Right ventricle myocardium inferior (tissue), 1 donor: ENCODE data around the gene FCN1. TPM values are rescaled to one million over a fixed set of nuclear protein-coding genes. Genes with fewer than 3 reads are reported as not detected.
"Not testable (repeated sequence)": the region's sequence is repeated elsewhere in the genome, so short reads cannot be mapped to it uniquely, and the experiment has no call there.

Experiments
- ATAC-seq: fragments of 200-7000 bp; cut with Tn5 transposase; one replicate; pipeline ENCODE4 v1.9.1; 2020; ENCODE audit warnings: mild to moderate bottlenecking, moderate library complexity
- DNase-seq: peaks from one replicate; pipeline ENCODE4 v3.0.0; 2021; ENCODE audit errors: missing footprints
- intact Hi-C: fragments of 100-400 bp; cut with DNase I; formaldehyde crosslinking; loops from one replicate; pipeline ENCODE4 v1.11.0; 2022
- long read RNA-seq: library from polyadenylated mRNA; unstranded; transcript quantifications from one replicate; pipeline ENCODE4 v2.0.0, GENCODE V29; 2021
- total RNA-seq: library from RNA; stranded (reverse); fragmentation: NEBNext Ultra II Directional; extraction: Animal tissue kit (Norgen Biotek cat#: 25700); gene quantifications from one replicate; pipeline ENCODE4 v1.2.1, GENCODE V29; 2021
- donor health status: DM: no; HTN: yes; CAD: no; lungs with severe emphysema.

FCN1 gene
- total RNA-seq, result 5.7 TPM
- long read RNA-seq, partial matches to known transcripts, result 0 of 5 reads
- long read RNA-seq, other reads (novel, unspliced or antisense), result 2 of 5 reads

DNA sequence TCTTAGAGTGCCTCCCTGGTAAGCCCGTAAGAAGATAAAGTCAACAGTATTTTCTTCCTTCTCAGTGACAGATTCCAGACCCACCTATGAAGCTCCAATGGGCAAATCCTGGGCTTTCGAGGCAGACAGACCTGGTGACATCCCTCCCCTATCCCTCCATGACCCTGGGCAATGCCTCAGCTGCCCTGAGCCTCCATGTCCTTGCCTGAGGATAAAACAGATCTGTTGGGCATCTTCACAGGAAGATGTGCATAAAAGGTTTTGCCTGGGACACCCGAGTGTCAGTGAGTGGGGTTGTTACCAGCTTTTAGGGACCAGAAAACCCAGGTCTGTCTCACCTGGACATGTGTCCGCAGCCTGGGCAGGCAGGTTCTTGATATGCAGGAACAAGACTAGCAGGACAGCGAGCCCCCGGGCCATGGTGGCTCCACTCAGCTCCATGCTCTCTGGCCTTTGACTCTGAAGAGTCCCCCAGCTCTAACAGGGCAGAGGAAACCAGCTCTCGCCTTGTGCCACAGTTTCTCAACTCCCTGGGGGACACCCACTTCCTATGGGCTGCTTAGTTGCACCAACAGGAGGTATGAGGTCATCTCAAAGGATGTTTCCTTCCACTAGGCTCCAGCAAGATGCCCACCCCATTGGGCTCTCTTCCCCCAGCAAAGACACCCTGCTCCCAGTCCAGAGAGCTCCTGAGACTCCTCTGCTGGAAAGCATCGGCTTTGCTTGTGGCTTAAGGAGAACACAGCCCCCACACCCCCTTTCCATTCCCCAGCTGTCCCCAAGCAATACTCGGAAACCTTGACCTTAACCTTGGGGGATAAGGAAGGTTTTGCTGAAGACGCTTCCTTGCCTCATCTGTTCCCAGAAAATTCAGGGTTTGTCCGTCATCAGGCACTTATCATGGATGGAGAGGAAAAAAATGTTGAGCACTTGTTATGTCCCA, at the start of gene FCN1:
Gene FCN1, minus strand, starts transcription at position 482 of the 943 bp plus-strand sequence. Its CDS starts 41 bp downstream, at position 441.
- ATAC-seq (no peak), DNase-seq (no peak)
- intact Hi-C loops, result no loop called here

DNA sequence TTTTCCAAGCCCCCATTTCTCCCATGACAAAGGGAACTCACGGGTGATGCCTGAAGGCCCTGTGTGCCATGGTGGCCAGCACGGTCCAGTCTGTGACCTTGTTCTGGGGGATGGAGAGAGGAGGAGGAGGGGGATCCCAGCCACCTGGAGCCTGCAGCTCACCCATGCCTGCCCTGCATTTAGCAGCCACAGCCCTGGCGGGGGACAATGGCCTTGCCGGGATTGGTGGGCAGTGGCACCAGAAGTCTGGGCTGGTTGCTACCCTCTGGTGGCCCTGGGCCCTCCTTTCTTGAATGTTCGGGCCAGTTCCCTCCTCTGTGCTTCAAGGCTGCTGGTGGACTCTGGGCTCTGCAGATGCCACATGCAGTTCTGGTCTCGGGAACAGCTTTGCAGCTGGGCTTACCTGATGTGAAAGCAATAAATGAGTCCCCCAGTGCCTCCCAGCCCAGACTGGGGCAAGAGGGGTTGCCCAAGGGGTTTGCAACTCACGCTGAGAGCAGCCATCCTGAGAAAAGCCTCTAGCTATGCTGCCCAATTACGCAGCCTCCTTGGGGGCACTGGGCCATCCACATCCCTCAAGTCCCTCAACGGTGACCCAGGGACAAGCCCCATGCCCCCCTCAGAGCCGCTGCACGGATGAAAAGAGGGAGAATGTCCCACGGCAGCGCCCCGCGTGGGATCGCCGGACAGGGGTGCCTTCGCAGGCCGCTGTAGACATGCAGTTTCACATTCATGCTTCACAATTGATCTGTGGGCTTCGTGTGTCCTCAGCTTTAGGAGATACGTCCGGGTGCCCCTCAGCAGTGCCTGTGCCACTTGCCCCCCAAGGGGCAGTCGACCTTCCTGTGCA, 49.2 kb upstream of the FCN1 start:
- intact Hi-C loops, result no loop called here
- ATAC-seq (no peak), DNase-seq (no peak)

DNA sequence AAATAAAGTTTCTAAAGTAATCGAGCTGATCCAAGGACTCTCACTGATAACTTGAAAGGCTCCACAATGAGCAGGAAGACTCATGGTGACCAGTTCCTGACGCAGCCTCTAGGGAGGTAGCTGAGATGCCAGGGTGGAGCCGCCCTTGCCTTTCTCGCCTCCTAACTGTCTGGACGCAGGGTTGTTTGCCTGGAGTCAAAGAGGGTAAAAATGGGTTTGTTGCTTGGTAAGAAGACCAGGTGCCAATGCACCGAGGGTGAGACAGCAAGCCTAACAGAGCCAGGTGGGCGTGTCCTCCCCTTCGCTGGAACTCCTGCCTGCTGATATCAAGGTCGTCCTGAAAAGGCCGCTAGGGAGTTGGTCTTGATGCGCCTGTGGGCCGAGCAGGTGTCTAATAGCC, 48.6 kb upstream of the FCN1 start:
- peak; percentile 15 for DNase-seq
- intact Hi-C loops, result no loop called here
- no peak for ATAC-seq

DNA sequence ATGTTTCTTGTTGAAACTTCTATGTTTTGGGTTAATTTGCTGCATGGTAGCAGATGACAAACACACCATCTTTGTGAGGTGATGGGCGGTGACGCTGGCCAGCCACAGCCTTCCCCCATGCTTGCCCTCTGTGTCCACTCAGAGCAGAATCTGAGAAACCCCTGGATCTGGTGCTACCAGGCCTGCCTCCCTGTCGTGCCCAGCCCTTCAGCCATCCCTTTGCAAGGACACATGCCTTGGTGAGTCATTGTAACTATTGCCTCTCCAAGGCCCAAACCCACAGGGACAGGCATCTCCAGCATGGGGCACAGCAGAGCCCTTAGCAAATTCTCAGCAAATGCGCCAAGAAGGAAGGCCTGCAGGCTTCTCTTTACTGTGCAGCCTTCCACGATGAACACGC, 48.1 kb upstream of the FCN1 start:
- ATAC-seq (no peak), DNase-seq (no peak)
- intact Hi-C loops, result no loop called here

DNA sequence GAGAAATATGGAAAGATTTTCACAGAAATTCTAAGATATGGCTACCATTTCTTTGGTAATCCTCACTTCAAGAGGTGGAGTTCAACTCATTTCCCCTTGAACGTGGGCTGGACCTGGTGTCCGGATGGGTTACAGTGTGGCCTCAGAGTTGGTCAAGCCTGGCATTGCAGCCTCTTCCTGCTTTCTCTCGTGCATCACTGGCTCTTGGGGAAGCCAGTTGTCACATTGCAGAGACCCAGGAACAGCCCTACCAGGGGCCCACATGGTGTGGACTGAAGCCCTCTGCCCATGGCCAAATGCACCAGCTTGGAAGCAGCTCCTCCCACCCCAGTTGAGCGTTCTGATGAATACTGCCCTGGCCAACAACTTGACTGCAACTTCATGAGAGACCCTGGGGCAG, 47.7 kb upstream of the FCN1 start:
- no peak for ATAC-seq
- DNase-seq, result no peak
- intact Hi-C loops, result no loop called here

DNA sequence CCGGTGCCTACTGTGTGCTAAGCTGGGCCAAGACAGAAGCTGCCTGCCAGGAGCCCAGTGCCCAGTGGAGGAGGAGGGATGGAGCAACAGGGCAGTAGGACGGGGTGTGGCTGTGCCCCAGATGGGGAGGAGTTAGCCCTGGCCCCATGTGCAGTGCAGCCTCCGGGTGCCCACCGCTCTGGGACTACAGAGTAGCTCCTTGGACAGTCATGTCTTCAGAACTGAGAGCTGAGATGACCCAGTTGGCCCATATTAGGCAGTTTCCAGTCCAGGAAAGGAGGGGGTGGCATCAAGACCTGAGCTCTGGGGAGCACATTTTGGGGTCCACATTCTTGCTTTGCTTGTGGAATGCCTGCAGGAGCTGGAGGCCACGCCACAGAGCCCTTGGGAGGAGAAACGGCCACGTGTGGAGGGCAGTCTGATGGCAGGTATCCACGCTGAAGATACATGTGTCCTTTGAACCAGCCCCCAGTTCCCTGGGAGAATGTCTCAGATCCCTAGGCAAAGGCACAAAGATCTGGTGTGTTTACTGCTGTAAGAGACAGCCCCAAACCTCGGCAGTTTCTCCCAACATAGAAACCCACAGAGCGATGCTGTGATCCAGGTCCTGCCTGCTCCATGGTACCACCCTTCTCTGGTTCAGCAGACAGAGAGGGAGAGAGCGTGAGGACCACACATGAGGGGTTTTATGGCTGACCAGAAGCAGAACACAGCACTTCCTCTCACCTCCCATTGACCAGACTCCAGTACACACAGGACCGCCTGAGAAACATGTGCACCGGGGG, 46.8 kb upstream of the FCN1 start:
- no peak for DNase-seq
- intact Hi-C loops, result no loop called here
- ATAC-seq, result no peak

DNA sequence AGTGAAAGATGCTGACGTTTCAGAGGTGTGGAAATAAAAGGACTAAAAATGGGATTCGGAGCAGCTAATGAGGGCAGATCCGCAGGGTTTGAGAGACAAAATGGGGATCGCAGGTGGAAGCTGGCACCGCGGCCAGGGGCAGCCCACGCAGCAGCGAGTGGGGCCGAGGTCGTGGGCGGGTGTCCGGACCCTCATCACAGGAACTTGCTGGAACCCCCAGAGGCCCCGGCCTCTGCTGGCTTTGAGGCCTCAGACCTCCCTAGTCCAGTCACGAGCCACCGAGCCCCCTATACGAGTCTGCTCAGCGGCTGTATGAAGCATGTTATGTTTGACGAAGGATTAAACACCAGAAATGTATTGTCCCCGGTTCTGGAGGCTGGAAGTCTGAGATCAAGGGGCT, 45.8 kb upstream of the FCN1 start:
- no peak for DNase-seq
- no peak for ATAC-seq
- intact Hi-C loops, result no loop called here

DNA sequence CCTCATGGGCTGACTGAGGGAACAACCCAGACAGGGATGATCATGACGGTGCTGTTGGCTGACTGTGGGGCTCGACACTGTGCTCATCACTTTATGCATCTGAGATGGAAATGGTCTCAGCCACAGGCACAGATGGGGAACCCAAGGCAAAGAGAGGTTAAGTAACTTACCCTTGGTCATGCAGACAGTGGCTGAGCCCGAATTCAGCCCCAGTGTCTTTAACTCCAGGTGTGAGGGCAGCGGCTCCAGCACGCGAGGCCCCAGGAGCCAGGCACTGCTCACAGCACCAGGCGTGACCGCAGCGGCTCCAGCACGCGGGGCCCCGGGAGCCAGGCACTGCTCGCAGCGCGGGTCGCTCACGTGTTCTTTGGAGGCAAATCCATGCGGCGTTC, 45.3 kb upstream of the FCN1 start:
- DNase-seq, result no peak
- no peak for ATAC-seq
- intact Hi-C loops, result no loop called here

DNA sequence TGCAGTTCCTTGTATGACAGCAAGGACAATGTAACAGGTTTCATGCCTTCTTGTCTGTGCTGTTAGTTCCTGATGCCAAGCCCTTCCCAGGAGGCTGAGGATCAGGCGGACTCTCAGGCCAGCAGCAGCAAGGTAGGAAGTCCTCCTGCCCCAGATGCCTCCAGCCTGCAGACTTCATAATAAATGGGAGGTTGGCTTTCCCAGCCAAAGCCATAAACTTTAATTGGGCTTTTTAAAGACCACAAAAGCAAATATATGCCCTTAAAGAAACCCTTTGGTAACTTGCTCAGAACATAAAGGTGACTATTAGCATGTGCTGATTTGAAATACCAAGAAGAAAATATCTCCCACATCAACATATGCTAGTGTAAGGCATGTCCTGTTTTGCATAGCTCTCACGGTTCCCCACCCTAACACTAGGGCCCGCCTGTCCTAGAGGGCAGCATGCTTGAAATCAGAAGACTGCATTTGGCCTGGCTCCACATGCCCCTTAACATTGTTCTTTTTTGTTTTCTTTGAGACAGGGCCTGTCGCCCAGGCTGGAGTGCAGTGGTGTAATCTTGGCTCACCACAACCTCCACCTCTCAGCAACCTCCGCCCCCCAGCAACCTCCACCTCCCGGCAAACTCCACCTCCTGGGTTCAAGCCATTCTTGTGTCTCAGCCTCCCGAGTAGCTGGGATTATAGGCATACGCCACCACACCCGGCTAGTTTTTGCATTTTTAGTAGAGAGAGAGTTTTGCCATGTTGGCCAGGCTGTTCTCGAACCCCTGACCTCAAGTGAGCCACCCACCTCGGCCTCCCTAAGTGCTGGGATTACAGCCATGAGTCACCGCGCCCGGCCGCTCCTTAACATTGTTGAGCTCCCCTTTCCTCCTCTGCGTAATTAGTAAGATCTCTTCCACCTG, 44.6 kb upstream of the FCN1 start:
- intact Hi-C loops, result no loop called here
- DNase-seq, result peak; percentile 64
- peak; percentile 22 for ATAC-seq

DNA sequence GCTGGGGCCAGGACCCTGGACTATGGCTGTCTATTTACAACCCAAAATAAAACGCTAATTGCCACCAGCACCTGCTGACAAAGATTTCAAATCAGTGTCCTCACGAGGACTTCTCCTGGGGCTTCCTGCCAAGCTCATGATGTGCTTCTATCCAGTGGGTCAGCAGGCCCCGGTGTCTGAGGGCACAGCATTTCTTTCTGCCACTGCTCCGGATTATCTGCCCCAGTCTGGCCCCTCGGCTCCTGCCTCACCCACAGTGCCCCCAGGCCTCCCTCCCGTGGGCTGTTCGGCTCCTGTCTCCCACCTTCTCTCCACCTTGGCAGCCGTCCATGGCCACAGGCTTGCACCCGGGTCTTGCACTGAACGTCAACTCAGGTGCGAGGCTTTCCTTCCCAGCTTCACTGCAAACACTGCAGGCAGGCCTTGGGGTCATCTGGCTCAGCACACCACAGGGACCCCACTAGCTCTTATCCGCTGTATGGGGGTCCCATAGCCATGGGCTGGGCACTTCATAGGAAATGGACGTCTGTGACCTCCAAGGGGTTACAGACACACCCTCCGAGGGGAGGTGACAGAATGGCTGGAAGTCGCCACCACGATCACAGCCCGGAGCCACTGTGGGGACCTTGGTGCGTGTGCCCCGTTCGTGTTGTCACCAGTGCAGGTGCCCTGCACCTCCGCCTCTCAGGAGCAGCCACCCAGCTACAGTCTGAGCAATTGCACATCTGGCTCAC, 43.8 kb upstream of the FCN1 start:
- peak; percentile 61 for DNase-seq
- ATAC-seq, result peak; percentile 56
- intact Hi-C loops, result no loop called here

DNA sequence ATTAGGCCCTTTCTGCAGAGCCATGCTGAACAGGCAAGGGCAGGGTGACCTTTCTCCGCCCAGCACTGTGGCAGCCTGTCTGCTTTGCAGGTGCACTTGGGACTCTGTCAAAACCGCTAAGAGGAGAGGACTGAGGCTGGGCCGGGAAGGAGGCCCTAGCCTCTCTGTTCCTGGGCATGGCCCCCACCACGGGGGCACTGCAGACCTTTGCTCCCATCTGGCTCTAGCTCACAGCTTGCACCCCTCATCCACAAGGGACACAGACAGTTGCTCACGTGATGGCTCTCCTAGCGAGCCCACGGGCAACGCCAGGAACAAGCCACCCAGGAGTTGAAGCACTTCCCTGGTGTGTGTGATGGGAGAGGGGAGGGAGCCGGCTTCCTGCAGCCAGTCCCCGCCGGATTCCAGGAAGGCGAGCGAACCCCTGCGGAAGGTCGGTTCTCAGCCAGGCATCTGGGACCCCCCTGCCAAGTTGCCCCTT, 43.0 kb upstream of the FCN1 start:
- no peak for ATAC-seq
- peak; percentile 30 for DNase-seq
- intact Hi-C loops, result no loop called here

DNA sequence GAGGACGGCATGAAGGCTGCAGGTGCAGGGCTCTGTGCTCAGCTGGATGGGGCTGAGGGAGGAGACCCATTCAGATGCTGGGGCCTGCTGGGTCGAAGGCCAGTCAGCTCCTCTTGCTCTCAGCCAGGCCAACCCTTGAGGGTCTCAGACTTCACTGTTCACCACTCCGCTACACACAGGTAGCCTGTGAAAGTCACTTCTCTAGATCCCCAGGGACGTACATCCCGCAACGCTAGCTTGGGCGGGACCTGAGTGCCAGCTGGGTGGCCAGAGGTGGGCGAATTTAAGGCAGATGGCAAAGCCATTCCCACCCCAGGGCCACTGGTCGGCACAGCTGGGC, 42.2 kb upstream of the FCN1 start:
- ATAC-seq, result no peak
- DNase-seq, result peak; percentile 25
- intact Hi-C loops, result no loop called here

DNA sequence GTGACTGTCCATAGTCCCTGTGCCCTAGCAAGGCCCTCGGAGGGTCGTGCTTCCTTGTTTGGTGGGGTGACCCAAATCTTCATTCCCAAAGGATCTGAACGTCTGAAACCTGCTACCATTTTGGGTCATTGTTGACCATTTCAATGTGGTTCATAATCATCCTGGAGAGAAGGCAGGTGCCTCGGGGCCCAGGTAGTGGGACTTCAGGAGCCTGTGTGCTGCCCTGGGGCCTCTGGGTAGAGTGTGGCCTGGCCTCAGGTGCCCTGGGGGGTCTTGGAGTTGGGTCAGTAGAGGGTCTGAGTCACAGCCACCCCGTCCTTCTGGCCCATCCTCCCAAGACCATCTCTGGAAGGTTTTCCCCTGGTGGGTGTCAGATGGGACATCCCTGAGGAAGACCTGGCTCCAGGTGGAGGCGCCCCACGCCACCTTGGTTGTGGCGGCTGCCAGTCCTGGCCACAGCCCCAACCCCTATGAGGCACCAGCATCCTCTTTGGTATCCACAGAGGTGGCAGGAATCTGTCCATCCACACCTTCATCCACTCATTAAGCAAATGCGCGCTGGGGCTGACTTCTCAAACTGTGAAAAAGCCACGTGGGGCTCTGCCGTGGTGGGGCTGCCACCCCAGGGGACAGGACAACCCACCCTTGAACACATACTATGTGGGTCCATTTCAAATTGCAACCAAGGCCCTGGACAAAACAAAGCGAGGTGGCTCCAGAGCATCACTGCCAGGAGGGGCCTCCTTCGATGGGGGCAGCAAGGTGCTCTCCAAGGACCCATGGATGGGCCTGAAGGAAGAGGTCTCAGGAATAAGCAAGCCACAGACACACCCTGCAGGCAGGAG, 41.6 kb upstream of the FCN1 start:
- intact Hi-C loops, result no loop called here
- peak; percentile 13 for DNase-seq

DNA sequence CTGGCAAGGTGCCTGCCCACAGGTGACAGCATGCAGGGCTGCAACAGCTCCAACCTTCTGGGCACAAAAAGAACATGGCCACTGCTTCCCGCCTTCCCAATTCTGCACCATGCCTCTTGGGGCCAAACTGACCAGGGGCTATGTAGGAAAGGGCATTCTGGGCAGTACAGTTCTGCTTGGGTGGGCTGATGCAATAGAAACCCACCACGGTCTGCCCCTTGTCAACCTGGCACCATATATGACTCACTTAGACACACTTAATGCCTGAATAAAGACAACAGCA, 40.2 kb upstream of the FCN1 start:
- ATAC-seq (no peak), DNase-seq (no peak)
- intact Hi-C loops, result no loop called here

More for the DNA sequence above, 41.6 kb upstream of the FCN1 start:
- no peak for ATAC-seq

DNA sequence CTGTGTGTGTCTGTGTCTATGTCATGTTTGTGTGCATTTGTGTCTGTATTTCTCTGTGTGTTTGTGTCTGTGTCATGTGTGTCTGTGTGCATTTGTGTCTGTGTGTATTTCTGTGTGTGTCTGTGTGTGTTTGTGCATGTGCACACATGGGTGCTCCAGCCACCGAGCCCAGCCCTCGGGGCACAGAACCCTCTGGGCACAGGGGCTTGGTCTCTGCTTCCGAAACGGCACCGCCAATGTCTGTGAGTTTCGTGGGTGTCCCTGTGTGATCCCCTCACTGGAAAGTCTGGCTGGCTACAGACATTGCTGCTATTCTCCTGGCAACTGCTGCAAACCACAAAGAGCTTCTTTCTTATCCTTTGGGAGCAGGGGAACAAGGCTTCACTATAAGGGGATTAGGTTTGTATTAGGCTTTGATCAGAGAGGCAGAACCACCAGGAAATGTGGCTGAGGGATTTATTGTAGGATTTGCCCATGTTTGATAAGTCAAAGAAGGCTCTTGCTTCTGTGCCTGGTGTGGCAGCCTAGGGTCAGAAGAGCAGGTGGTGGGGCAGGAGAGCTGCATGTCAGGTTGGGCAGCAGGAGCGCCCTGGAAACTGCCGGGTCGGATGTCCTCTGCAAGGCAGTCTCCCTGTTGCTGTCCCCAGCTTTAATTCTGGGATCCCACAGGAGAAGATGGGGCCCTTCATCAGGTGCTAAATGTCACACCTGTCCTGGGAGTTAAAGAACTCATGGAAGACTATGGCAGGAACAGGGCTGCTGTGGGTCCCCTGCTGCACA, 39.6 kb upstream of the FCN1 start:
- intact Hi-C loops, result no loop called here
- DNase-seq (peak; percentile 33), ATAC-seq (no peak)

DNA sequence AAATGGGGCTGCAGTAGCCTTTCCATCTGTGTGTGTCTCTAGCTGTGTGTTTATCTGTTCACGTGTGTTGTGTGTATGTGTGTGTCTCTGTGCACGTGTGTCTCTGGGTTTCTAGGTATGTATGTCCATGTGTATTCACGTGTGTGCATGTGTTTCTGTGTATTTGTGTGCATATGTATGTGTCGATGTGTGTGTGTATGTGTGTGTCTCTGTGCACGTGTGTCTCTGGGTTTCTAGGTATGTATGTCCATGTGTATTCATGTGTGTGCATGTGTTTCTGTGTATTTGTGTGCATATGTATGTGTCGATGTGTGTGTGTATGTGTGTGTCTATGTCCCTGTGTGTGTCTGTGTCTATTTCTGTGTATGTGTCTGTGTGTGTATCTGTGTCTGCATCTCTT, 38.7 kb upstream of the FCN1 start:
- intact Hi-C loops, ATAC-seq, DNase-seq: not testable (repeated sequence)
